NT2/D1 (cell line): Measurements from ENCODE around the gene RGS7.

Source experiments
- YY1 ChIP-seq: IDR thresholded peaks from 2 replicates; pipeline ENCODE4 v1.6.1; 2011; ENCODE audit not compliant: insufficient read length, insufficient read depth
- ZNF274 ChIP-seq: IDR thresholded peaks from 2 replicates; pipeline ENCODE4 v1.6.1; 2011; ENCODE audit warnings: mild to moderate bottlenecking, low read depth, low read length

- TF ChIP-seq YY1 (no peak), ZNF274 (no peak)
These were observed 87.9 kb downstream of the RGS7 start for GRCh38 chr1:241269116-241269515.
